RPMI8226 (cell line): Measurements from ENCODE around the gene FASTKD3.
A peak's percentile ranks its signal among the peaks of the same experiment; 100 is the strongest.

ENCODE experiments used
- DNase-seq: peaks from one replicate; pipeline ENCODE4 v3.0.0-alpha.2; 2015

Gene FASTKD3

DNA sequence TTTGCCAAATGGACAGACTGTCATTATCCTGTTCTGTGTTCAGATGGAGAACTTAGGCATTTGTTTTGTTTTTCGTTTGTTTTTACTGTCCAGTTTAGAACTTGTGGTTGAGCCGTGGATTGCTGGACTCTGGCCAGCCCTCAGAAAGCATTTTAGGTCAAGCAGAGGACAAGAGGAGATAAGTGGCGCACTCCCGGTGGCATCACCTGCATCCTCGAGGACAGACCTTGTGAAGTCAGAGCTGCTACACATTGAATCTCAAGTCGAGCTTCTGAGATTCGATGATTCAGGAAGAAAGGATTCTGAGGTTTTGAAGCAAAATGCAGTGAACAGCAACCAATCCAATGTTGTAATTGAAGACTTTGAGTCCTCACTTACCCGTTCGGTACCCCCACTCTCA lies 9.0 kb upstream of the FASTKD3 start:
- peak; percentile 7 for DNase-seq

DNA sequence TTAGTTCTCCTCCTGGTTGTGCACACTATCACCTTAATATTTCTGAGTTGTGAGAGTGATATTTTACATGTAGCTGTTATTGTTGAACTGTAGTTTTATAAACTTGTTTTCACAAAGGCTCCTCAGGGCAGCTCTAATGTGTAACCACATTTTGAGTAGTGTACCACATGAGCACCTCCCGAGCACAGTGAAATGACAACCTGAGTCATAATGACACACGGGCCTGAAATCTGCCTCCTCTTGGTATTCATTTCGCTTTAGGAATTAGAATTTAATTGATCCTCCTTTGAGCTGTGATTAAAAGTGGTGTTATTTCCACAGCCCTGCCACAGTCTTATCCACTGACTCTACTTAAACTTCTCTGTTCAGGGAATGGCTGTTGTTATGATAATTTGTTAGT lies 8.0 kb upstream of the FASTKD3 start:
- DNase-seq = no peak

- no peak for DNase-seq
Observed at GRCh38 chr5:7875151-7875550, 6.3 kb upstream of the FASTKD3 start.

- no peak for DNase-seq
Observed at GRCh38 chr5:7874639-7875038, 5.8 kb upstream of the FASTKD3 start.

GRCh38 chr5:7873216-7873615 lies 4.4 kb upstream of the FASTKD3 start:
- DNase-seq = no peak

DNA sequence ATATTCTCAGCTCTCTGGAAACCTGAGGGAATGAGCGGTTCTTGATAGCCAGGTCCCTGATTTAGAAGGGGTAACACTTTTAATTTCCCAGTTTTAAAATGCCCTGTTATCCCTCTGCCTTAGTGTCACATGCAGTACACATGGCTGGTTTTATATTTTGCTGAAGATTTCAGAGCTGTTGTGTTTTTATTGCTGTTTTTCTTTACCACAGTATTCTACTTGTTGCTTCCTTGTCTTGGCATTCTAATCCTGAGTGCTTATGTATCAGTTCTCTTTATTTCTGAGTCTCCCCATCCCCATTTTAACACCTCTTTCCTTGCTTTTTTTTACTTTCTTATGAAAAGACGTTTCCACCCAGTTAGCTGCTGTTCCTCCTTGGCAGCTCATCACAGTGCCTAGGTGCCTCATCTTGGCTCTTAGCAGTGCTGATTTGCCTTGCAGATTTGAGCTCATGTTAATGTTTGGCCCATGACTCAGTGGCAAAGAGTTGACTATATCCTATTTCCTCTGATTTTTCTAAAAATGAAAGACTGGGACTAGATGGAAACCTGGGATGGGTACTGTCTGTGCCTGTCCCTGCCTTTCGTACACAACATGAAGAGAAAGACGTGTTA lies 3.8 kb upstream of the FASTKD3 start:
- DNase-seq = no peak

- DNase-seq = peak; percentile 28
Observed at GRCh38 chr5:7871653-7872052, 2.8 kb upstream of the FASTKD3 start.

DNA sequence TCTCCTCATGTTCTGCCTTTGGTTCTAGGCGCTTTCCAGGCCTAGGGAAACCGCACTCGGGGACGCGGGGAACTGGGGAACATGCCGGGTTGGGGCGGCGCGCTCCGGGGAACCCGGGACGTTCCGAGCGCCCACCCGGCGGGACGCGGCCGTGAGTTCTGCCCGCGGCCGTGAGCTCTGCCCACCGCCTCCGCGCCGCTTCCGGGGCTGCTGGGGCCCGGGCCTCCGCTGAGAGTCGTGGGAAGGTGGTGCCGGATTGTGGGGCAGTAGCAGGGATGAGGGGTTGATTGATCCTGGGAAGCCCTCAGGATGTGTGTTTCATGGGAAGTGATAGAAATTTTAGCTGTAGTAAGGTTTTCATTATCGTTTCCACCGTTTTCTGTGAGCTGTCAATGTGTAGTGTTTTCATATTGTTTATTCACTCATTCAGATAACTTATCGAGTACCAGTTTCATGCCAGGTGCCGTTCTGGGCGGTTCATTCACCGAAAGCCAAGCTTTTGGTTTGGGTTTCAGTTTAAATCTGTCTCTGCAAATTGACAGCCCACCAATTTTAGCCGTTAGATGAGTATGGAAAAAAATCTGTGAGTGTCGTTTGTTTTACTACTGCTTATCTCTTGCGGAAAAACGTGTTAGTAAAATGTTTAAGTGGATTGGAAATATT lies 774 bp upstream of the FASTKD3 start:
- DNase-seq = peak; percentile 26

GRCh38 chr5:7868427-7868772 lies 431 bp downstream of the FASTKD3 start:
- no peak for DNase-seq

DNA sequence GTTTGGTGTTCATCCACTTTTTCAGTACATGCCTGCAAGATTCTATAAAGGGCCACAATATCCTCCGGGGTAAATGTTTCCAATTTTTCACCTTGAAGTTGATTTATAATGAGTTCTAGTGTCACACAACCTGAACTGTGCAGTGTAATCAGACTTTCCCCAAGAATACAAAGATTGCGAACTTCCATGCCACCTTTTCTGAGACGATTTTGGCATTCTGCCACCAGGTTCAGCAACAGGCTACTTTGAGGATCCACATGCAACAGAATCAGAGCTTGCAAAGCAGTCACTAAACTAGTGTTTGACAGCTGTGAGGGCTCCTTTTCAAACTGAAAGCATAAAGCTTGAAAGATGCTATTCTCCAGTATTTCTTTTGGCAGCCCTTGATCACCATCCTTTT lies 1.6 kb downstream of the FASTKD3 start:
- no peak for DNase-seq

- DNase-seq = no peak
Observed at GRCh38 chr5:7866196-7866595, 2.6 kb downstream of the FASTKD3 start.

DNA sequence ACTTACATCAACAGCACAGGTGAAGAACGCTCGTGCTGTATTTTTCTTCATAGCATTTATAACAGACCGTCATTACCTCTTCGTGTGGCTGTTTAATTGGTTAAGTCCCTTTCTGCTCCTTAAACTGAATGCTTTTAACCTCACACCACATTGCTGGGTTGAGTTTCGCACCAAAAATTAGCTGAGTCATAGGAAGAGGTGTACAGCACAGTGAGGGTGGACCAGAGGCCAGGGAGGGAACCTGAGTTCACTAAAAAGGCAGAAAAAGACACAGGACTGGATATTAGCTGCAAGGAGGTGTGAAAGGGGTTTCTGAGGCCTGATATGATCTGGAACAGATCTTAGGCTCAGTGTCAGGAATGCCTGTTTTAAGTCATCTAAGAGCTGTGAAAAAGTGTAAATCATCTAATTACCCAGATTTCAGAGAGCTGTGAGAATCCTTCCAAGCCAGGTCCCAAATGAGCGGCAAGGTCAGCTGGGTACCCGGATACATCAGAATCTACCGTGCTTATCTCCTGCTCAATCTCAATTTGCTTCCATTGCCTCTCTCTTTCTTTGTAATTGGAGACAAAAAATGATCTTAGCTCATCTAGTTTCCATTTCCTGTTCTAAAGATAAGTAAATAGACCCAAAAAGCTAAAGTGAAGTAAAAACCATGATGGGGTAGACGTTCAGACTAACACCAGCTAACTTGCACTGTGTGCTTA lies 10.8 kb downstream of the FASTKD3 start:
- DNase-seq = no peak

- no peak for DNase-seq
Observed at GRCh38 chr5:7857361-7857760, 11.5 kb downstream of the FASTKD3 start.

DNA sequence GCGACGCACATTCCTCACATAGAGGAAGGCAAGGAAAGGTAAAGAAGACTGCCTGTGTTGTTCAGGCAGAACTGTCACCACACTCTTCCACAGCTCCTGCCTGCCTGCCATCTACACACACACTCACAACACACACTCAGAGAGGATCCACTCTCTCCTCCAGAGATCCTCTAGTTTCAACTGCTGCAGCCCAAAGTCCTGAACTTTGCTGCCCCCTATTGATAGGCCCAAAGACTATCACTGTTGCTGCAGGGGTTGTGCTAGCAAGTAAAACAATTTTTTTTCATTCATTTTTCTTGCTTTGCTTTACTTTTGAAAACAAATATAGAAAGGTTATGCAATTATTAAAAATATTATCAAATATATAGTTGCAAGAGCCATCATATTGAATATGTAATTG lies 12.0 kb downstream of the FASTKD3 start:
- DNase-seq = peak; percentile 35

GRCh38 chr5:7855611-7856010 lies 13.2 kb downstream of the FASTKD3 start:
- DNase-seq = no peak

DNA sequence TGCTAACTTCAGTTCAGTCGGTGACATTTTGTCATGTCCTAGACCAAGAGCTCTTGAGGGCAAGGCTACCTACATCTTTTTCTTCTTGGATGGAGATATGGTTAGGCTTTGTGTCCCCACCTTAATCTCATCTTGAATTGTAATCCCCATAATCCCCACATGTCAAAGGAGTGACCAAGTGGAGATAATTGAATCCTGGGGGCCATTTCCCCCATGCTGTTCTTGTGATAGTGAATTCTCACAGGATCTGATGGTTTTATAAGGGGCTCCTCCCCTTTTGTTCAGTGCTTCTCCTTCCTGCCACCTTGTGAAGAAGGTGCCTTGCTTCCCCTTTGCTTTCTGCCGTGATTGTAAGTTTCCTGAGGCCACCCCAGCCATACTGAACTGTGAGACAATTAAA lies 15.8 kb downstream of the FASTKD3 start:
- DNase-seq = no peak

DNA sequence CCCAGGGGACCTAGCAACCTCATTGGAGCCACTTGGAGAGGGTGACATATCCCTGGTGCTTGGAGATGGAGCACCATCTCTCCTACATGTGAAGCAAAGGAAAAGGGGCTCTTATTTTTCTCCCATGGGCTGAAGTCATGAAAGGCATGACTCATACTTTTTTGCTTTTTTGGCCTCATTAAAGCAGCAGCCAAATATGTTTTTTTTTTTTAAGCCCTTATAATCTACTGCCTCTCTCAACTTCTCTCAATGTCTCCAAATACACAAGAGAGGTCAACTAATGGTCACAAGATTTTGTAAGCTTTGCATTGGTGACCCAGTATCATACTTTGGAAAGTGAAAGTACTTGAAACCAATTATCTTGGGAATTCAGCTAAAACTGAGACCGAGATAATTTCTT lies 16.3 kb downstream of the FASTKD3 start:
- DNase-seq = no peak

DNA sequence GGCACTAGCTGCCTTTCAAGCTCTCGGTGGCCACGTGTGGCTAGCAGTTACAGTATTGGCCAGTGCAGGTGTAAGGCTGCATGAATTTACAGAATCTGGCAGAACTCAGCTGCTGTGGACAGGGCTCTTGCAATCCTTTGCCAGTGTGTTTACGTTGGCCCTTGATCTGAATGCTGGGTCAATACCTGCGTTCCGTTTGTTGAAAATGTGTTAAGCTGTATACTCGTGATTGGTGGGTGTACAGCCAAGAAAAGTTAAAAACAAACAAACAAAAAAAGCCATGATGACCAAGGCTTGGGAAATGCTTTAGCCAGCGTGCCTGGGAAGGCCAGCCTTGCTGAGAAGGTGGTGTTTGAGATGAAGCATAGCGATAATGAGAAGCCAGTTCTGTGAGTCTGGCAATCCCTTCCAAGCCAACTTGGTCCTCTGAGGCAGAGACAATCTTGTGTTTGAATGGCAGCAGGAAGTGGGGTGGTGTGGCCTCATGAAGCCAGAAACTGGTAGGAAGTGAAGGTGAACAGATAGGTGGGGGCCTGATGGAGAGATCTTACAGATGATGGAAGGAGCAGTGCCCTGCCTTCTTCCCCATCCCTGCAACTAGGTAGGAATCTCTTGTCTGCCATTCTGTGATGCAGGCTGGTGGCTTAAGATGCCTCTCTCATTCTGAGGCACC lies 17.1 kb downstream of the FASTKD3 start:
- no peak for DNase-seq

DNA sequence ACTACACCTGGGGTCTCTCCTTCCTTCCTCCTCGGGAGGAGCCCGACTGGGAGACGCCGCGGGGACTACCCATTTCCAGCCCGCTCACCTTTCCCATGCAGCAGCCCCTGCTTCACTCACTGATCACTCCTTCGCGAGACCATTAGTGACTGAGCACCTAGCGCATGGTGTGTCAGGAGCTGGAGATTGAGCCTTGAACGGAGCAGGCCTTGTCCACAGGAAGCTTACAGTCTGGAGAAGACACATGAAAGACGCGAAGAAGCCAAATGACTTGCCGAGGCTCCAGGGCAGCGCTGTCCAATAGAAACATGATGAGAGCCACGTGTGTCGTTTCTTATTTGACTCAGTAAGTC lies 17.6 kb downstream of the FASTKD3 start:
- no peak for DNase-seq

- DNase-seq = no peak
Observed at GRCh38 chr5:7850395-7851239, 18.2 kb downstream of the FASTKD3 start, which contains the start of gene CFAP90. CFAP90 (minus strand) TSS chr5:7851133; CDS start chr5:7851021, 112 bp downstream.

DNA sequence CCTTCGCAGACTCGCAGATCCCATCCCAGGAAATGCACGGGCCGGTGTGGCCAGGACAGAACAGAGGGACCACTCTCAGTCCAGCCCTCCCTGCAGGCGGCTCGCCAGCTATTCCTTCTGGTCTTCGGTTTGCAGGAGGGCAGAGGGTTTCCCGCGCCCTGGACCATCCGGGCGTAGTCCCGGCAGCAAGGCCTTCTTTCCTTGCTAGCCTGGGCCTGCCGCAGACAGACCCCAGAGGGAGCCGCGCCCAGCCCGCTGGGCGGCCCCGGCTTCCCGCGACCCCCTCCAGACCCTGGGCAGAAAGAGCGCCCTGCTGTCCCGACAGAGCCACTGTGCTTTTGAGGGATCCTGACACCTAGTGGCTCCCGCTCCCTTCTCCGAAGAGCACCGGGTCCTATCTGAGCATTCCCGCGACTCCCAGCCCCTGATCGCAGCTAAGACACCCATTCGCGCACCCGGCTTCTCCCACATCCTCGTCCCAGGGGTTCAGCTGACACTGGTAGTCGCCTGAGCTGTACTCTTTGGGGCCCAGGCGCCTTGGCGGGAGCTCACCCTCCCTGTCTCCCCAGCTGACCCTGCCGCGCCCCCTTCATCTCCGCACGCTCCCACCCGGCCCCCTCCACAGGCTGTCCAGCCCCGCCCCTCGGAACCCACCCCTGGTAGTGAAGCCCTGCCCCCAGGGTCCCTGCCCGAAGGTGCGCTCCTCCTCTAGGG lies 19.0 kb downstream of the FASTKD3 start:
- DNase-seq = no peak

- DNase-seq = no peak
Observed at GRCh38 chr5:7848296-7848695, 20.5 kb downstream of the FASTKD3 start.
